Skeletal muscle cell (primary cell): Measurements from ENCODE around the gene JMJD4.

Source experiments
- DNase-seq: peaks from one replicate; pipeline ENCODE4 v3.0.0-alpha.2; 2010; ENCODE audit warnings: low read depth
- H3K4me3 ChIP-seq: 2 replicates; pipeline ENCODE4 v1.5.1; 2011; ENCODE audit warnings: low read depth, mild to moderate bottlenecking, control low read depth, low read length, moderate library complexity

The JMJD4 gene, protein sequence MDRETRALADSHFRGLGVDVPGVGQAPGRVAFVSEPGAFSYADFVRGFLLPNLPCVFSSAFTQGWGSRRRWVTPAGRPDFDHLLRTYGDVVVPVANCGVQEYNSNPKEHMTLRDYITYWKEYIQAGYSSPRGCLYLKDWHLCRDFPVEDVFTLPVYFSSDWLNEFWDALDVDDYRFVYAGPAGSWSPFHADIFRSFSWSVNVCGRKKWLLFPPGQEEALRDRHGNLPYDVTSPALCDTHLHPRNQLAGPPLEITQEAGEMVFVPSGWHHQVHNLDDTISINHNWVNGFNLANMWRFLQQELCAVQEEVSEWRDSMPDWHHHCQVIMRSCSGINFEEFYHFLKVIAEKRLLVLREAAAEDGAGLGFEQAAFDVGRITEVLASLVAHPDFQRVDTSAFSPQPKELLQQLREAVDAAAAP

DNA sequence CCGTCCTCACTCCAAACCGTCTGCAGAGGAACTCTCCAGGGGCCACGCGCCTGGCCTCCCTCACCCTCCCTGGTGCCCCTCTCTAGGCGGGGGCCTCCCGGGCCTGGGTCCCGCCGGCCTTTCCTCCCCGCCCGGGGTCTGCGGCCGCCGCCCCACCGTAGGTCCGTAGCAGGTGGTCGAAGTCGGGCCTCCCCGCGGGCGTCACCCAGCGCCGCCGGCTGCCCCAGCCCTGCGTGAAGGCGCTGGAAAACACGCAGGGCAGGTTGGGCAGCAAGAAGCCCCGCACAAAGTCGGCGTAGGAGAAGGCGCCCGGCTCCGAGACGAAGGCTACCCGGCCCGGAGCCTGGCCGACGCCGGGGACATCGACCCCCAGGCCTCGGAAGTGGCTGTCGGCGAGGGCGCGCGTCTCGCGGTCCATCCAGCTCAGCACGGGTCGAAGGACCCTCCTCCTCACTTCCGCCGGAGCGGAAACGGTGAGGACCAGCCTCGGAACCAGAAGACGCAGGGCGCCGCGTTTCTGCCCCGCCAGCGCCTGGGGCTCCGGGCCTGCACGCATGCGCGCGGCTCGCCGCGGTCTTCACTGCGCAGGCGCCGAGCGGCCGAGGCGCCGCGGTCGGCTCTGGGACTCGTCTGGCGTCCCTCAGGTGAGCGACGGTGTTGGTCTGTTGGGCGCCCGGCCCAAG, at the start of gene JMJD4, which contains the start of gene SNAP47:
Gene JMJD4, minus strand, starts transcription at position 447 of the 683 bp plus-strand sequence. Its CDS starts 29 bp downstream, at position 418.
Gene SNAP47, plus strand, starts transcription at position 580 of the 683 bp plus-strand sequence. CDS start 12,302 bp downstream, outside the sequence.
- peak within 1 kb of the TSS; percentile 92 for H3K4me3 ChIP-seq
- DNase-seq: peak; percentile 66

DNA sequence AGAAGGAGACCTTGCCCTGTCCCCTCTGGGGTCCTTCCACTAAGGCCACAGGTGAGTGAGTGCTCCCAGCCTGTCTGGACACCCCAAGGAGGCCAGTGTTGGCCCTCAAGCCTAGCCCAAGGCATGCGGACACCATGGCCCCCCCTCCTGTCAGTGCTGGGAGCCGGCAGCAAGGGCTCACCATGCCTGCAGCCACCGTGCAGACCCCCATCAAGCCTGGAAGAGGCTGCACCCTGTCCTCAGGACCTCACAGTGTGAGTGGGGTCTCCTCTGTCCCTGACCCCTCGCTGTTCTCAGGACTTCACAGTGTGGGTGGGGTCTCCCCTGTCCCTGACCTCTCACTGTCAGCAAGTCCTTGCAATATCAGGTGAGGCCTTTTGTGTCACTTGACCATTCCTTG, 47.1 kb upstream of the JMJD4 start:
- no peak for DNase-seq
- no peak overlapping the region for H3K4me3 ChIP-seq

DNA sequence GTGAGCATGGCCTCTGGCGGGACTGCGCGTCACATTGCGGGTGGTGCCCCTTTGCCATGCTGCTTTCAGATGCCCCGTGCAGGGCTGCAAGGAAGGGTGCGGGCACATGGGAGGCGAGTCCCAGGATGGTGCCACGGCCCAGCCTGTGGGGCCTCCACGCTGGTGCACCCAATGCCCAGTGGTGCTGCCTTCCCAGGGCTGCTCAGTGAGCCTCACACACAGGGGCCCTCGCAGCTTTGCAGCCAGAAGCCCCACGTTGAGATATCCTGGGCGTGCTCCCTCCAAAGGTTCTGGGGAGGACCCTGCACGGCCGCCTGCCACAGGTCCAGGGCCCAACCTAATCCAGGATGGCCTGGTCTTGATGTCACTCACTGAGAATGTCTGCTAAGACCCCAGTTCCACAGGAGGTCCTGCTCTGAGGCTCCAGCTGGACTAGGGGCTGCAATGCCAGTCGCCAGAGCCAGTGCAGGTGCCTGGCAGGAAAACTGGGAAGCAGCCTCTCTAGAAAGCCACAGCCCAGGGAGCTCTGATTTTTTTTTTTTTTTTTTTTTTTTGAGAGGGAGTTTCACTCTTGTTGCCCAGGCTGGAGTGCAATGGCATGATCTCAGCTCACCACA, 46.3 kb upstream of the JMJD4 start:
- no peak for DNase-seq
- H3K4me3 ChIP-seq: no peak overlapping the region

DNA sequence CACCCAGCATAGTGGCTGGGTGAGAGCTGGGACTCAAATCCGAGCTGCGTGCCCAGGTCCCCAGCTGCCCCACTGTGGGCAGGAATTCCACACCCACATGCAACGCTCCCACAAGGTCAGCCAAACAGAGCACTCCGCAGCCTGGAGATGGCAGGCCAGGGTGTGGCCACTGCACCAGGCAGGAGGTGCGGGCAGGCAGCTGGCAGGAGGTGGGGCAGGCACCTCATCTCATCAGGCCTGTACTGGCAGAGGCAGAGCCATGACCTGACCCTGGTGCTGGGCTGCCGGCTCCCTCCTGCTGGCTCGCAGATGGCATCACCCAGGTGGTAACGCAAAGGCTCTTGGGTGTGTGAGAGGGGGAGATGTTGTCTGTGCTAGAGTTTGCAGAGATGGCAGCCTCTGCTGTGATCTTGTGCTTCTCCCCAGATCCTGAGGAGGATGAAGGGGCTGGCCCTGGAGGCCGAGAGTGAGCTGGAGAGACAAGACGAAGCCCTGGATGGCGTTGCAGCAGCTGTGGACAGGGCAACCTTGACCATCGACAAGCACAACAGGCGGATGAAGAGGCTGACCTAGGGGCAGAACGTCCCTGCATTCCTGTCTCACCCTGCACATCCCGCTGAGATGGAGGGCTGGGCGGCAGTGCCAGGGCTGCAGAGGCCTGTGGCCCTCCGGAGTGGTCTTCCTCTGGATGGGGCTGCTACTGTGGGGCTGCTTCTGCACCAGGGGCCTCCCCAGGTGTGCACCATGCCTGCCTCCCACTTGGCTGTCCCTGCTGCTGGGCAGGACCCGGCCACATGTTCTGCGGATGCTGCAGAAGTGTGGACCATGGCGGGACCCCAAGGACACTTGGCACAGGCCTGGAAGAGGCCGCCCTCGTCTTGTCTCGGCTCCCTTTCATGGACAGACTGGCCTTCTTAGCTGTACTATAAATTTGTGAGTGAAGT, 45.3 kb upstream of the JMJD4 start:
- no peak overlapping the region for H3K4me3 ChIP-seq
- no peak for DNase-seq

DNA sequence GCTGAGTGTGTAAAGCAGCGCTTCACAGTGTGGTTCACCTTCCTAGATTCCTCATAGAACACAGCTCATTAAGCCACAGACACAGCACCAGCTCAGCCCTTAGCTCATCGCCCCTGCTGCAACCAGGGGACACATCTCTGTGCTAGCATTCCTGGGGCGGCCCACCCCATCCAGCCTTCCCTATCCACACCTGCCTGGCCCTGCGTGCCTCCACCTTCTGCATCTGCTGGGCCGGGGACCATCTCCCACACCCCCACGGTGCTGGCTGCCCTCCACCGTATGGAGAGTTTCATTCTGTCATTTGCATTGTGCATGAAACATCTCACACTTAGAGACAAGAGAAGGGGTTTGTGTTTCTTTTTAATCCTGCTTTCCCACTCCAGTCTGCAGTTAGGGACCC, 44.6 kb upstream of the JMJD4 start:
- H3K4me3 ChIP-seq: no peak overlapping the region
- DNase-seq: no peak

DNA sequence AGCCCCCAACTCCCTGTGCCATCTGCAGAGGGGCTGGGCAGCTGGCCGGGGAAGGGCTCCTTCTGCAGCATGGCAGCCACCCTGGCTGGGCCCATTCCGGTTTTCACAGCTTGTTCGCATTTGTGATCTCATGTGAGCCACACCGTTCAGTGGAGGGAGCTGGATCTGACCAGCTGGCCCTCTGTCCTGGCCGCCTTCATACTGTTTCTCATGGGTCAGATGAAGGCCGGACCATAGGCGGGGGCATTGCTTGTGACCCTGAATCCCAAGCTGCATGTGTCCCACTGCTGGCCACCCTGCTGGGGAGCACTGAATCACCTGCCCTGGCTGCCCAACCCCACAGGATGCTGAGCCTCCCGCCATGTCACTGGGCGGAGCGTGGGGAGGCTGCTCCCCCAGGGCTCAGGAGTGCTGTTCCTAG, 43.9 kb upstream of the JMJD4 start:
- no peak overlapping the region for H3K4me3 ChIP-seq

DNA sequence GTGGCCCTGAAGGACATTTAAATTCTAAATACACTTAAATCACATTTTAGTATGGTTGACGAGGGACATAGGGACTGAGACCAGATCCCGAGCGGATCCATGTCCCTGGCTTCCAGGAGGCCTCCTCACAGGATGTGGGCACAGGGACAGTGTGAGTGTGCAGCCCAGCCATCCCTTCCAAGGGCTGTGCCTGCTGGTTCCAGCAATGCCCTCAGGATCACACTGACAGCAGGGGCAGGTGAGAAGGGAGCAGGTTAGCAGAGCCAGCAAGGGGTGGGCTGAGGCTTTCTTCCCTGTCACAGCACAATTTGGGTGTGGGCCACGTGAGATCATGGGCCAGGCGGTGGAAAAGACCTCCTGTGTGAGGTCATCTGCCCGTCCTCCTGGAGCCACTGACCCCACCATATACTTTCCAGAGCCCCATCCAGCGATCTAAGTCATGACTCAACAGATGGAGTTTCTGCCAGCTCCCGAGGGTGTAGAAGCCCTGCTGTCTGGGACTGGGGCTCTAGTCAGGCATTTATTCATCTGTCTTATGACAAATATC, 43.4 kb upstream of the JMJD4 start:
- H3K4me3 ChIP-seq: no peak overlapping the region
- no peak for DNase-seq

More for the DNA sequence above, 43.9 kb upstream of the JMJD4 start:
- DNase-seq: no peak

DNA sequence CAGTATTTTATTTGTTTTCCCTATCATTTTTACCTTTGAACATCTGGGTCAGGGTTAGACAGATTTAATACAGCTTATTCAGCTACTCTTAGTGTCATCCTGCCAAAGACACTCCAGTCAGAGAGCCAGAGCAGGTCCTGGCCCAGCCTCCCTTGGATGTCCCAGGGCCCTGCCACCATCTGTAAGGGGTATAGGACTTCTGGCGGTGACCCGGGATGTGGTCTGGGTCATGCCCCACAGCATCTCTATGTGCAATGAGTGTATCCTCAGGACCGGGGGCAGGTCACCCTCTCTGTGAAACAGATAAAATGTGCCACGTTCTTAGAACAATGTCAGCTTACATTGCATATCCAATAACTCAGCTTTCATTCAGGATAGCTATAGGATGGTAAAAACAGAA, 42.5 kb upstream of the JMJD4 start:
- H3K4me3 ChIP-seq: no peak overlapping the region
- DNase-seq: no peak

DNA sequence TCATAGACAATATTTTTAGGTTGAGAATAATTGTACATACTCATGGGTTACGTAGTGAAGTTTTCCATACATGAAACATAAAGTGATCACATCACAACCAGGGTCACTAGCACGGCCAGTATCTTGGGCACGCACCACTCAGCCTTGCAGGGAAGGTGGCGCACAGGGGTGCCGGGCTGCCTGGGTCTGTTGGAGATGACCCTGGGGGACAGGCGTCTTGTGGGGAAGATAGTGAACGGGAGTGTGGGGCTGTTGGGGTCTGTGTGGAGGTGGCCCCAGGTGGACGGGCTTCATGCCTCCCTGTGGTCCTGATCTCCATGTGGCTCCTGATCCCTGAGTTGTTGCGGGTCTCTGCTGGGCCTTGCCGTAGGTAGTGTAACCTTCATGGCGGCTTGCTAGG, 42.1 kb upstream of the JMJD4 start:
- H3K4me3 ChIP-seq: no peak overlapping the region
- no peak for DNase-seq

DNA sequence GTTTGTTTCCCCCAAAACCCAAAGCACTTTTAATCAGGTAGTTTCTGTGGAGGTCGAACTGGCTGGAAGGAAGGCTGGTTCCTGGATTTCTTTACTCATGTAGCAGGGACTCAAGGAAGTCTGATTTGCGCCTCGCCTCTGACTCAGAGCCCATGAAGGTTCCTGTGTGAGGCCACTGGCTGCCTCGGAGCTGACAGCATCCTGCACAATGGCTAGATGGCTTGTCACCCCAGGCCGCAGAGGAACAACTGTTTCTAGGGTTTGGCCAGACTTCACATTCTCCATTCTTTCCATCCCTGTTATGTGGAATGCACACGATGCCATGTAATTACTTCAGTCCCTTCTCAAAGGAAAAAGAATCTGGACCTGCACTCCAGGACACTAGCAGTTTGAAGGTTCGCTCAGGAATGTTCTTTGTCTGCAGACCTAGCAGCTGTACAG, 41.2 kb upstream of the JMJD4 start:
- DNase-seq: peak; percentile 71

DNA sequence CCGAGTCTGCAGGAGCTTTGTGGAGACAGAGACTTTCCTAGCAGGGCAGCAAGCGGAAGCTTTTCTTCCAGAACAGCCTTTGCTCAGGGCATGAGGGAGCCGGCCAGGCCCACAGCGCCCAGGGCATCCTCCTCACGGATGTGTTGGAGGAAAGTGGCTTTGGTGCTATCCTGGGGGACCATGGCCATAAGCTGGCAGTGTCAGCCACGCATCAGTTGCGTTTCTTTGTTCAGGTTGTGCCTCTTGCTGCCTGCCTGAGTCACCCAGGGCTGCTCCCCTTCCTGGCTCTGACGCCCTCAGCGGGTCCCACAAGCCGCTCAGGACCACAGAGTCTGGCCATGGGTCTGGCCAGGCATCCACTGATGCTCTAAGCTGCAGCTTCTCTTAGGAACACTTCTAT, 40.7 kb upstream of the JMJD4 start:
- DNase-seq: no peak
- H3K4me3 ChIP-seq: no peak overlapping the region

More for the DNA sequence above, 41.2 kb upstream of the JMJD4 start:
- no peak overlapping the region for H3K4me3 ChIP-seq

DNA sequence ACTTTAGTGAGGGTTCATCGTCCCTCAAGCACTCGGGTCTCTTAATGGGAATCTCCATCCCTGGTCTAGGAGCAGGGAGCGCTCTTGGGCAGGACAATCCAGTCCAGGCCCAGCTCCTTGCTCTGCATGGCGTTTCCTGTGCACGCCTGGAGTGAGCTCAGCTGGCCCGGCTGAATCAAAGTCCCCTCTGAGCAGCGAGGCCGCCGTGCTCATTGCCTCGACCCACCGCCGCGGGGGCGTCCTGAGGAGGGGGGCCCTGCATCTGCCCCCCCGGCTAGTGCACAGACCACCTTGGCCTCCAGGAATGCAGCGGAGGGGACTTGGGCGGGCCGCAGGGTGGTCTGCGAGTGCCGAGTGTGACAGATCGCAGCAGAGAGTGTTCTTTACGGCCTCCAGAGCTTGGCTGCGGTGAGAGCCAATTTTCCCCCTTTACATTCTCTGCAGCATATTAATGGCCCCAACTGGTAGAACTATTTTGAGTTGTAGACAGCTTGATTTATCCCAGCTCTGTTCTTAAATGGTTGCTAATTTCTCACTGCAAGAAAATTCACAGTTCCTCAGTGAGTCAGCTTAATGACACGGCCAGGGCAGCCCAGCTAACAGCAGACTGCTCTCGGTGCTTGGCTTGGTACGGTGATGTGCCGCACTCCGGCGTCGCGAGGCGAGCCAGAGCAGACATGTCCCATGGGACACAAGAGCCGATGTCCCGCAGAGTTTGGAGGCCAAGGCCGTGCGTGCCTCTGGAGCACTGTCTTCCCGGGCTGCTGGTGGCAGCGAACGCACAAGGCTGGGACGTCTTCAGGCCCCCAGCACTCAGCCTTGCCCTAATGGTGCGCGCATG, 39.9 kb upstream of the JMJD4 start:
- peak overlapping the region; percentile 9 for H3K4me3 ChIP-seq
- peak; percentile 77 for DNase-seq

DNA sequence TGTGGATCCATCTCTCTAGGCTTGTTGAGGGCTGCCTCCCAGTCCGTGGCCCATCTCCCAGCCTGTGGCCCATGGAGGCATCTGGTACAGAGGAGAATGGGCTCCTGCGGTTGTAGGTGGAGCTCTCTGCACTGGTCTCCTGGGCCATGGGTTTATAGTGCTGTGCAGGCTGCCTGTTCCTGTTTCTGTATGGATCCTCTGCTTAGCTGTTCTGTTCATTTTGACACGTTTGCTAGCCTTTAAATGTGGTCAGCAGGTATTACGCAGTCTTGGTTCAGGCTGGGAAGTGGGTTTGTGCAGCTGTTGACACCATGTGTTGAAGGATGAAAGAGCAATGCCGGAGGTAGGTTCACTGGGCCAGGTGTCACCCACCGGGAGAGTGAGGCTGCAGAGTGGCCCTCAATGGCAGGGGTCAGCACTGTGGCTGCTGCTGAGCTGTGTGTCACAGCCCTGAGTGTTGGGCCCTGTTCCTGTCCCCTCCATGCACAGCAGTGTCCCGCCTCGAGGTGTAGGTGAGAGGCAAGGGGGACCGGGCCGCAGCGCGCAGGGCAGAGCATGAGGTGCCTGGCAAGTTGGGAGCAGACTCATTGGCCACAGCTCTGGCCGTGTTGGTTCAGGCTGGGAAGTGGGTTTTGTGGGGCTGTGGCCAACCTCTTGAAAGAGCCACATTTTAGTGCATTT, 39.1 kb upstream of the JMJD4 start:
- no peak overlapping the region for H3K4me3 ChIP-seq
- DNase-seq: no peak

DNA sequence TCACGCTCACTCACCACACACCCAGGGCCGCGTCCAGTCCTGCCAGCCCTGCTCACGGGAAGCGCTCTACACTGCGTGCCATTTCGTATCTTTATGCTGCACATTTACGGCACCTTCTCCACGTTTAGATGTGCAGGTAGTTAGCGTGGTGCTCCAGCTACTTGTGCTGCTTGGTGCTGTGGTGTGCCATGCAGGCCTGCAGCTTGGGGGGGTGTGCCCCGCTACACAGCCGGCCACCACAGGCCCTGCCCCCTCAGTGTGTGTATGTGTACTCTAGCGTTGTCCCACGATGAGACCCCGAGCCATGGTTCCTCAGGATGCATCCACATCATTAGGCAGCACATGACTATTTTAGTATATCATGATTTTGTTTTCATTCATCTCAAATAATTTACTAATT, 38.5 kb upstream of the JMJD4 start:
- H3K4me3 ChIP-seq: no peak overlapping the region
- DNase-seq: no peak

DNA sequence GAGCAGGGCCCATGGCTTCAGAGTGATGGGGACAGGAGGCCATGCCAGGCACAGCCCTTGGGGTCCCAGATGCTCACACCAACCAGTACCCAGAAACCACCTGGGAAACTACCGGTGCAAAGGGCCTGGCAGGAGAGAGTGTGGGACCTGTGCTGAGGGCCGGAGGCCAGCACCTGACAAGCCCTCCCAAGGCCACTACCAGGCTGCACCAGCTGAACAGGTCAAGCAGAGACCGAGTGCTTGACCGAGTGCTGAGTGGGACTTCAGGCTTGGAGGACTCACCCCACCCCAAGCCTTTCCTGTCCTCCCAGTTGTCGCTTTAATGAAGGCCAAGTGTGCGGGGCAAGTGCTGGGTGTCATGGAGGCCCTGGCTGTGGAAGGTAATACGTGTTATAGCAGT, 36.7 kb upstream of the JMJD4 start:
- H3K4me3 ChIP-seq: no peak overlapping the region
- DNase-seq: no peak

DNA sequence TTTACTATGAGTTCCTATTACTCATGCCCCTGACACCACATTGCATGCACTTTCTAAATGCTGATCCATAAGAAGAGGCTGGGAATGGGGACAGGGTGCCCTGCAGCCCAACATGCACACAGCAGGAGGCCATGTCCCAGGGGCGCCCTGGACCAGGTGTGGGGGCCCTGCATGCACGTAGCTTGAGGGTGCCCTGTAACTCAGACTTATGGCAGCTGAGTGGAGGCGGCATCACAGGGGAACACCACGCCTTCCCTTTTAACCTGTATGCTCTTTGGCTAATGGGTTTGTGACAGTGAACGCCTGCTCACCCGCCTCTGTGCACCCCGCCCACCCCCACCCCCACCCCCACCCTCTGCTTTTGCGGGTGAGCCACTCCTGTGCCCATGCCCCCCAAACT, 36.2 kb upstream of the JMJD4 start:
- DNase-seq: no peak
- no peak overlapping the region for H3K4me3 ChIP-seq

DNA sequence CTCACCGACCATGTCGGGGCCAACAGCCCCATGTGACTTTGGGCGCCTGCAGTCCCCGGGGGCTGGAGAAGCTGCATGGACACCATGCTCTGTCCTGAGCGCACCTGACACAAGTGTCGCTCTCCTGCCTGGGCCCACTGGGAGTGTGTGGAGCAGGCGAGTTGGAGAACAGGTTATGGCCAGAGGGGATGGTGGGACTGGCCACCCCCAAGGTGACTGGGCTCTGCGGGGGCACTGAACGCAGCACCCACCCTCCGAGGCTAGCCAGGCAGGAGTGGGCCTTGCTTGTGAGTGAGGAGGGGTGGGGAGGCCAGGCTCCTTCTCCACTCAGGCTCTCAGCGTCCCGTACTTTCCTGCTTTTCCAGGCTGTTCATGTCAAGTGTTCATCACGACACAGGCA, 35.7 kb upstream of the JMJD4 start:
- H3K4me3 ChIP-seq: no peak overlapping the region
- DNase-seq: no peak
